Colonic mucosa (tissue), 4 donors: Measurements from ENCODE around the gene MED14. TPM values are rescaled to one million over a fixed set of nuclear protein-coding genes. Genes with fewer than 3 reads are reported as not detected.

ENCODE experiments used
- DNase-seq: peaks from one replicate; pipeline ENCODE4 v3.0.0-alpha.2; 2020
- H3K27ac ChIP-seq: fragments of 200-600 bp; one replicate; pipeline ENCODE4 v1.8.0; 2021
- H3K27me3 ChIP-seq: fragments of 200-600 bp; one replicate; pipeline ENCODE4 v1.8.0; 2021
- H3K36me3 ChIP-seq: fragments of 200-600 bp; one replicate; pipeline ENCODE4 v1.8.0; 2021
- H3K4me1 ChIP-seq: fragments of 200-600 bp; one replicate; pipeline ENCODE4 v1.8.0; 2021; ENCODE audit warnings: mild to moderate bottlenecking
- H3K4me3 ChIP-seq: fragments of 200-600 bp; one replicate; pipeline ENCODE4 v1.8.0; 2021
- H3K9ac ChIP-seq, 2 donors: one replicate each; pipeline ENCODE4 v1.7.0; 2013; ENCODE audit warnings: control low read depth in 2 of 2, low read depth in 2 of 2, low read length in 2 of 2
- H3K9me3 ChIP-seq: fragments of 200-600 bp; one replicate; pipeline ENCODE4 v1.8.0; 2021
- intact Hi-C: fragments of 100-400 bp; cut with DNase I; formaldehyde crosslinking; loops from one replicate; pipeline ENCODE4 v1.14.1; 2022
- total RNA-seq, 2 donors: library from RNA; stranded (reverse); fragmentation: NEBNext Ultra II Directional in 1 of 2; extraction: Animal tissue kit (Norgen Biotek cat#: 25700) in 1 of 2; gene quantifications; one replicate each; pipeline ENCODE4 v1.2.1, GENCODE V29; 2021
- TF ChIP-seq, protein P1 (sequence below): fragments of 200-600 bp; IDR thresholded peaks from one replicate; pipeline ENCODE4 v1.8.0; 2022; ENCODE audit warnings: antibody characterized with exemption, mild to moderate bottlenecking
- donor health status: healthy.
- donor health status: DM: no; HTN: no; CAD: no.
- donor health status: DM: no; HTN: no; CAD: no.

MED14 gene
- total RNA-seq, 2 donors from 2014 or later = 59.1 to 63.0 TPM

DNA sequence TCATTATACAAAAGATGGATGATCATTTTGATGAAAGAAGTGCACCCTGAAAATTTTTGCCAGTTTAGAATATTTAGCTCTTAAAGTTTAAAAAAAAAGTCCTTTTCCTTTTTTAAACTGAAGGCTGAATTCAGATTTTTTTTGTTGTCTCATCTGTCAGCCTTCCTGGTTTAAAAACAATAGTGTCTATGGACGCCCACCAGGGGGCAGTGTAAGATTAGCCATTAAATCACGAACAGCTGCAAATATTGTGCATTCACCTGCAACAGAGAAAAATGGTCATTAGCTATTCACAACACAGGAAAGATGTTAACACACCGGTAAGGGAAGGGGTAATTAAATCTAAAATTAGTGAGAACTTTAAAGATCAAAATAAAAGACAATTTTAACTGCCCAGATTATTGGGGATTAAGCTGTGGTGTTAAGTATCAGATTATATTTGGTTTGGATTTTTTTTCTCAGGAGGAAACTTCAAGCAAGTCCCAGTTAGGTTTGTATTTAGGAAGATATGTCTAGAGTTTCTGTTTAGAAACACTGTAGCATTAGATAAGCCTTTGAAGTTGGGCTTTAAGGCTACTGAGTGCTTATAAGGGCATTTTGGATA lies 83.6 kb downstream of the MED14 start:
- no peak overlapping the region for H3K9ac ChIP-seq
- no peaks in the 10 kb centered on the region for H3K27me3 ChIP-seq
- intact Hi-C loops = loop anchor here (5.0 to 10.0 kb wide), 3 partner anchors 141 to 463 kb away; no protein-coding TSS in a partner anchor
- no peak overlapping the region for H3K4me3 ChIP-seq
- no peaks in the 10 kb centered on the region for H3K9me3 ChIP-seq
- no peak overlapping the region for H3K27ac ChIP-seq
- TF ChIP-seq, protein P1, sequence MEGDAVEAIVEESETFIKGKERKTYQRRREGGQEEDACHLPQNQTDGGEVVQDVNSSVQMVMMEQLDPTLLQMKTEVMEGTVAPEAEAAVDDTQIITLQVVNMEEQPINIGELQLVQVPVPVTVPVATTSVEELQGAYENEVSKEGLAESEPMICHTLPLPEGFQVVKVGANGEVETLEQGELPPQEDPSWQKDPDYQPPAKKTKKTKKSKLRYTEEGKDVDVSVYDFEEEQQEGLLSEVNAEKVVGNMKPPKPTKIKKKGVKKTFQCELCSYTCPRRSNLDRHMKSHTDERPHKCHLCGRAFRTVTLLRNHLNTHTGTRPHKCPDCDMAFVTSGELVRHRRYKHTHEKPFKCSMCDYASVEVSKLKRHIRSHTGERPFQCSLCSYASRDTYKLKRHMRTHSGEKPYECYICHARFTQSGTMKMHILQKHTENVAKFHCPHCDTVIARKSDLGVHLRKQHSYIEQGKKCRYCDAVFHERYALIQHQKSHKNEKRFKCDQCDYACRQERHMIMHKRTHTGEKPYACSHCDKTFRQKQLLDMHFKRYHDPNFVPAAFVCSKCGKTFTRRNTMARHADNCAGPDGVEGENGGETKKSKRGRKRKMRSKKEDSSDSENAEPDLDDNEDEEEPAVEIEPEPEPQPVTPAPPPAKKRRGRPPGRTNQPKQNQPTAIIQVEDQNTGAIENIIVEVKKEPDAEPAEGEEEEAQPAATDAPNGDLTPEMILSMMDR = peak; percentile 87
- no peaks in the 10 kb centered on the region for H3K4me1 ChIP-seq
- DNase-seq = peak; percentile 78
- no peaks in the 10 kb centered on the region for H3K36me3 ChIP-seq

DNA sequence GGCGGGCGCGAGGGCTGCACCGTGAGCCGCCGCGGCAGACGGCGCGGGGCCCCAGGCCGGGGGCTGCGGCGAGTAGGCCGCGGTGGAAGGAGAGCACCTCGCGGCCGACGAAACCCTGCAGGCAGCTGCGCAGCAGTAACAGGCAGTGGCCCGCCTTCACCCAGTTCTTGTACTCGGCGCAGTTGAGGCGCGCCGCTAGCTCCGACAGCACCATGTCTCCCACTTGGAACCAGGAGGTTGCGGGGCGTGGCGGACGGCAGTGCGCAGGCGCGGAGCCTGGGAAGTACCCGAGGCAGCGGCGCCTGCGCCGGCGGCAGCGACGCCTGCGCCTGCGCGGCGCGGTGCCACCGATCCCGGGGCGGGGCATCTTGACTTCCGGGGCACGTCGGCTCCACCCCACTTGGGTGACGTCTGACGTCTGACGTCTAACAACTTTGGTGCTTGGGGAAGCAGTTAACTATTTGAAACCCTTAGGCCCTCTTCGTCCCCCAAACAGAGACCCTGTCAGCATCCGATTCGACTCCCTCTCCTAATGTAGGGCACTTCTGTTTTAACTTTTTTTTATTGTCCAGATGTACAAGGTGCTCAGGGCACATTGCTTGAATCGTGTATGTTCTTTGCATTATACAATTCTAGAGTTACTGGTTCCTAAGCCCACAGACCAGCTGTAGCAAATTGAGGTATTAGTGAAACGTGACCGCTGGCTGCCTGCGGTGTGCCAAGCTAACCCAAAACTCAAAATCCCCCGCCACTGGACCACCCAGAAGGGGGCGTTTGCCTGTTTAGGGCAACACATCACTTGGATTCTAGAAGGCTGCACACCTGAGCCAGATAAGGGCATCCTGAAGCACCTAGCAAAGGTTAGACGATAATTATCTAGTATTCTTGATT lies 87.8 kb downstream of the MED14 start, which contains the start of gene CXorf38:
CXorf38 (minus strand) TSS at position 255 of the 891 bp plus-strand sequence; CDS start at position 214, 41 bp downstream.
- Histone ChIP-seq H3K36me3 (no peaks in the 10 kb centered on the region), H3K4me1 (peaks cover 4% of the 10 kb centered on the region), H3K27me3 (no peaks in the 10 kb centered on the region), H3K9ac (peak within 1 kb of the TSS; percentile 81 to 90), H3K4me3 (peak within 1 kb of the TSS; percentile 79), H3K27ac (peak within 1 kb of the TSS; percentile 79), H3K9me3 (no peaks in the 10 kb centered on the region)
- TF ChIP-seq, protein P1 = no peak
- peak; percentile 95 for DNase-seq
- intact Hi-C loops = no loop called here

DNA sequence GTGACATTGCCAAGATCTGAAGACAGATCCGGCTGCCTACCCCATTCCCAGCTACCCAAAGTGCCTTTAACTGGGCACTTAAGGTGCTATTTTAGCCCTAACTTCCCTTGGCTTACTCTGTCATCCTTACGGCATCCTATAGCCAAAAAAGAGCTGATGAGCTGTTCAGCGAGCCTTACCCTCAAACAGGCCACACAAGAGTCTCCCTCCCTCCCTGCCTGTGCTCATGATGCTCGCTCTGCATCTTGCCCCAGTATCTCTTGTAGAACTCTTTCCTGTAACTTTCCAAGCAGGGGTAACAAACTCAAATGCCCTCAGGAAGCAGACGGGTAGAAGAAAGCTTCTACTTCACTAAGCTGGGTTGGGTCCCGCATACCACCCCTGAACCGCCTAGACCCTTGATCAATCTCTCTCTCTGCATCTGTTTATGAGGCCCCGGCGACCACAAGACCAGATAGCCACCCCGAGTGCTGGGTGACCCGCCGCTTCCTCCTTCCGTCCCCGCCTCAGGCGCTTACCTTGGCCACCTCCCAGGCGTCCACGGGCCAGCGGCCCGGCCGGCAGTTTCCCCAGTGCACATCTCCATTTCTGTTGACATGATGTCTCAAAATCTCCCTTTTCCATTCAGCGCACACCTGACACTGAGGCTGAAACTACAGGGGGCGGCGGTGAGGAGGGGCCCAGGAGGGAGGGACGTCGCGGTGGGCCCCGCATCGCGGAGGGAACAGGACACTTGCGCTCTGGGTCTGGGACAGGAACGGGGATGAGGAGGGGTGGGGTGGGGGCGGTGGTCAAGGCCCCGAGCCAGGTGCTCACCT lies 88.6 kb downstream of the MED14 start:
- TF ChIP-seq, protein P1 = no peak
- intact Hi-C loops = no loop called here
- Histone ChIP-seq H3K4me1 (peaks cover 4% of the 10 kb centered on the region), H3K9ac (peak overlapping the region; percentile 81 to 90), H3K27ac (peak overlapping the region; percentile 79), H3K9me3 (no peaks in the 10 kb centered on the region), H3K4me3 (peak overlapping the region; percentile 79), H3K27me3 (no peaks in the 10 kb centered on the region), H3K36me3 (no peaks in the 10 kb centered on the region)
- DNase-seq = peak; percentile 62

DNA sequence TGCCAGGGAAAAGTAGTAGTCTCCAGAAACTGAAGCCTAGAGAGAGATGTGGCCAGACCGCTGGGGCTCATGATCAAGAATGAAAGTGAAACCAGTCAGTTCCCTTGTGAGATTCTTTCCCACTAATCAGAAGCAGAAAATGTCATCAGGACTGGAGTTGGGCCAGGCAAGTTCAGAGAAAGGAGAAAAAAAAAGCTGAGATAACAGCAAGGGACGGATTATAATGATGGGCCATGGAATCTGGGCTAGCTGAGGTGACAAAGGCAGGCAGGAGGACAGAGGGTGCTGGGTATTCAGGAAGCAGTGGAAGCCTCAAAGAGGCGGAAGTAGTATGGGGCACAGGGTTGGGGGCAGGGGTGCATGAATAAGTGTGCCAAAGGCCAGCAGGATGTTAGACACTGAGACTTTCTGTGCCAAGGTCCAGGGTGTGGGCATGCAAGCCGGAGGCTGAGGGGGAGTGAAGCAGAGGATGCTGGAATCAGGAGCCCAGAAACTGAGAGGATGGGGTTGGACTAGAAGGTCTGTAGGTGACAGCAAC lies 90.5 kb downstream of the MED14 start:
- DNase-seq = peak; percentile 80
- Histone ChIP-seq H3K4me3 (peak overlapping the region; percentile 12), H3K9me3 (no peaks in the 10 kb centered on the region), H3K27ac (peak overlapping the region; percentile 80), H3K9ac (peak overlapping the region; percentile 41 to 74), H3K4me1 (peaks cover 4% of the 10 kb centered on the region), H3K36me3 (no peaks in the 10 kb centered on the region), H3K27me3 (no peaks in the 10 kb centered on the region)
- TF ChIP-seq, protein P1 = no peak
- intact Hi-C loops = no loop called here

DNA sequence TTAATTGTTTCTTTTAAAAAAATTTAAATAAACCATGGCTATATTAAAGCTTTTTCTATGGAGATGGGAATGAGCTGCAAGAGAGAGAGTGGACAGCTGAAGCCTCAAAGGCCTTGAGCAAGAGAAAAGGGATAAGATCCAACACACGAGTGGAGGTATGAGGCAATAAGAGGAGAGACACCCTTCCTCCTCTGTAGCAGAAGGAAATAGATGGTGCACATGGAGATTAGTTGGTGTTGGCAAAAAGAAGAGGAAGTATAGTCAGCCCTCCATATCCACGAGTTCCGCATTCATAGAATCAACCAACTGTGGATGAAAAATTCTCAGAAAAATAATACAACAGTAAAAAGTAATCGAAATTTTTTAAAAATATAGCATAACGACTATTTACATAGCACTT lies 91.2 kb downstream of the MED14 start:
- DNase-seq = no peak
- Histone ChIP-seq H3K27me3 (no peaks in the 10 kb centered on the region), H3K4me3 (no peak overlapping the region), H3K9me3 (no peaks in the 10 kb centered on the region), H3K9ac (peak overlapping the region in 1 of 2 donors; percentile 74), H3K4me1 (peaks cover 4% of the 10 kb centered on the region), H3K27ac (peak overlapping the region; percentile 80), H3K36me3 (no peaks in the 10 kb centered on the region)
- TF ChIP-seq, protein P1 = no peak
- intact Hi-C loops = no loop called here
